AG04449 (cell line): ENCODE data around the gene AREG.
A peak's percentile ranks its signal among the peaks of the same experiment; 100 is the strongest.

Experiments
- CTCF ChIA-PET: fragments of 350-600 bp; formaldehyde crosslinking; extraction: SDS; loops from one replicate; lab custom pipeline; 2021; ENCODE audit warnings: antibody characterized with exemption; lab: Yijun Ruan, JAX
- POLR2A ChIA-PET: fragments of 400-600, 350-600 bp; formaldehyde crosslinking; extraction: SDS; loops from one replicate; lab custom pipeline; 2020; ENCODE audit warnings: antibody characterized with exemption, inconsistent platforms; lab: Yijun Ruan, JAX
- DNase-seq: peaks from one replicate; pipeline ENCODE4 v3.0.0-alpha.2; 2010; ENCODE audit warnings: low read depth, low spot score
- H3K4me3 ChIP-seq: 2 replicates; pipeline ENCODE4 v1.5.1; 2011; ENCODE audit warnings: low read depth, mild to moderate bottlenecking, control low read depth, low read length
- CTCF ChIP-seq: IDR thresholded peaks from one replicate; pipeline ENCODE4 v1.5.1; 2011; ENCODE audit warnings: mild to moderate bottlenecking, moderate library complexity, low read length, control low read depth, inconsistent platforms; ENCODE audit not compliant: insufficient read depth; ENCODE audit errors: missing control alignments

AREG gene

GRCh38 chr4:74428276-74428675, 16.7 kb upstream of the AREG start:
- POLR2A ChIA-PET = no interaction called here
- no peak overlapping the region for H3K4me3 ChIP-seq
- no peak for TF ChIP-seq CTCF
- CTCF ChIA-PET = interaction anchor here (1.3 to 2.6 kb wide), 3 partner anchors 9 to 243 kb away, joined by 3 to 11 read pairs (median 4); partner anchors contain the start of gene AREG
- DNase-seq = no peak

DNA sequence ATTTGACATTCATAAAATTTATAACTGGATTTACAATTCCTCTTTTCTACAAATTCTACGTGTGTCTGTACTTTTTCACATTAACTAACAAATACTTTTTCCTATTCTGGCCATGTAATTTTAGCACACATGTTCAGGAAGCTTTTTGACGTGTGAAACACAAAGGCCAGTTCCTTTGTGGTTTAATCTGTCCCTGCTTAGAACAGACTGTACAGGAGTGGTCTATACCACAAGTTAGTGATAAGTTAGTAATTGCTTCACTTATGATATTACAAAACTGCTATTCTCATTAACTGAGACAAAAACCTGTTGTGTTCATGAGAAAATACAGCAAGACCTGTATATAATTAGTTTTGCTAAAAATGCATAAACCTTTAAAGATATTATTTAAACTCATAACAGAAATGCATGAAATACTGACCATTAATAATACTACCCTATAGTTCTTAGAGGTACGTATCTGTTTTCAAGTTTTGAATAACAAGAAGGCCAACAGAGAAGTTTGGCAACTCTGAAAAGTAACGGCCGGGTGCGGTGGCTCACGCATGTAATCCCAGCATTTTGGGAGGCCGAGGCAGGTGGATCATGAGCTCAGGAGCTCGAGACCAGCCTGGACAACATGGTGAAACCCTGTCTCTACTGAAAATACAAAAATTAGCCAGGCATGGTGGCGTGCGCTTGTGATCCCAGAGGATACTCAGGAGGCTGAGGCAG, 13.7 kb upstream of the AREG start:
- no peak overlapping the region for H3K4me3 ChIP-seq
- DNase-seq = no peak
- no peak for TF ChIP-seq CTCF
- CTCF ChIA-PET = no interaction called here
- POLR2A ChIA-PET = no interaction called here

- peak; percentile 19 for DNase-seq
- TF ChIP-seq CTCF = no peak
- CTCF ChIA-PET = interaction anchor here (1.3 kb wide), 1 partner anchor 12 kb away, joined by 6 read pairs; the partner anchor contains the start of gene AREG
- POLR2A ChIA-PET = interaction anchor here (0.6 kb wide), 1 partner anchor 89 kb away, joined by 3 read pairs; no protein-coding TSS in a partner anchor
- H3K4me3 ChIP-seq = no peak overlapping the region
Observed at GRCh38 chr4:74433043-74433442, 11.9 kb upstream of the AREG start.

DNA sequence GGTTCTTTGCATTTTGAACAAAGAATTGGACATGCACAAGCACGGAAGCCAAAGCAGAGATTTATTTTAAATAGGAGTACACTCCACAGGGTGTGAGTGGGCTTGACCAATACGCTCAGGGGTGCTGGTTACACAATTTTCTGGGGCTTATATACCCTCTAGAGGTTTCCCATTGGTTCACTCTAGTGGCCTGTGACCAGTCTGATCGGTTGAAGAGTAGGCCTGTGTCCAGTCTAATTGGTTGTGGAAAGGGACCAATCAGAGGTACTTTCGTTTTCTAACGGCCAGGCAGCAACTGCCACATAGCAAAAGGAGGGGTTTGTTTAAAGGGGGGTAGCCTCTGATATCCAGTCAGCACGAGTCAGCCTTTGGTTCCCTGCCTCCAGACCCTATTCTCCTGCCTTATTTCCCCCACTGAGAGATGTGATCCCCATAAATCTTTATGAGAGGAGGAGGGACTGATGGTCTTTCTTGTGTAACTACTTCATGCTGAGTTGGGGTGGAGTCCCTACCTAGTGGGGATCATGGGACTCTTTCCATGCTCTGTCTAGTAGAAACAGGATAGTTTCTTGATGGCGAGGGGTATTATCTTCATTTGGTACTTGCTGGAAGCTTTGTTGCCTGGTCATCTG, 11.3 kb upstream of the AREG start:
- no peak for TF ChIP-seq CTCF
- DNase-seq = no peak
- ChIA-PET POLR2A (interaction anchor here (0.6 kb wide), 1 partner anchor 89 kb away, joined by 3 read pairs; no protein-coding TSS in a partner anchor), CTCF (no interaction called here)
- H3K4me3 ChIP-seq = no peak overlapping the region

DNA sequence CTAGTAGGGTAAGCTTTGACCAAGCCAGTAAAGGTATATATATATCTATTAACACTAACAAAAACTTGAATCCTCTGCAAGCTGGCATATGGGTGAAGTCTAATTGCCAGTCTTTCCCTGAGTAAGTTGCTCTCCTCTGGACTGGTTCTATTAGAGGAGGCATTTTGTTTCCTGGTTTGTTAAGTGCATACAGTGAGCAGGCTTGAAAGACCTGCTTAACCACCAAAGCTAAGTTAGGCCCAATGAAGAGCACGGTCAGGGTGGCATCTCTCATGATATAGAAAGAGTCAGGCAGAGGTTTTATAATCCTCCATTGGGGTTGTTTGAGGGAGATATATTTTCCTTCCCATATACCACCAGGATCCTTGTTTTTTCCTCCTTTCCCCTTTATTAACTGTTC, 9.6 kb upstream of the AREG start:
- TF ChIP-seq CTCF = no peak
- DNase-seq = no peak
- ChIA-PET POLR2A (no interaction called here), CTCF (interaction anchor here (1.0 to 2.1 kb wide), 4 partner anchors 10 to 58 kb away, joined by 3 to 12 read pairs (median 4); partner anchors contain the start of gene AREG)
- no peak overlapping the region for H3K4me3 ChIP-seq

DNA sequence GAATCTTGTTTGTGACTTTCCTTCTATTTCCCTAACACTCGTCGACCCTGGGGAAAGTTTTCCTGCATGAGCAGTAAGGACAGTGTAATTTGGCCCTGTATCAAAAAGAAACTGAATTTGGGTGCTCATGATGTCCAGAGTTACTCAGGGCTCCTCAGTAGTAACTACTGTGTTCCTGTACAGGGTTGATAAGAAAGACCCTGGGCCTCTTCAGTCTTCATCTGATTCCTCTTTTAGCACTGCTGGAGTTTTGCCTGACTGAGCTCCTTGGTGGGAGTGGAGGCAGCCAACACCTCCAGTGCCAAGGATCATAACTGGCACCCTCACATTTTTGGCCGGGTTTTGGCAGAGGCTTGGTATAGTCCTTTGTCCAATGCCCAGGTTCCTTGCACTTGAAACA, 7.1 kb upstream of the AREG start:
- ChIA-PET POLR2A (no interaction called here), CTCF (interaction anchor here (1.3 to 1.4 kb wide), 2 partner anchors 10 to 12 kb away, joined by 3 read pairs; no protein-coding TSS in a partner anchor)
- DNase-seq = no peak
- no peak for TF ChIP-seq CTCF
- H3K4me3 ChIP-seq = no peak overlapping the region
